Stomach smooth muscle (tissue), 2 donors: ENCODE data around the gene KIF4A.
"Not testable (repeated sequence)": the region's sequence is repeated elsewhere in the genome, so short reads cannot be mapped to it uniquely, and the experiment has no call there.

Experiments used
- H3K27ac ChIP-seq: one replicate; pipeline ENCODE4 v1.7.0; 2013; ENCODE audit warnings: mild to moderate bottlenecking, low read length, inconsistent platforms
- H3K27me3 ChIP-seq, 2 donors: one replicate each; pipeline ENCODE4 v1.7.0; 2013; ENCODE audit warnings: low read length in 2 of 2; ENCODE audit not compliant: insufficient read depth in 2 of 2, control insufficient read depth in 1 of 2
- H3K36me3 ChIP-seq, 2 donors: one replicate each; pipeline ENCODE4 v1.7.0; 2013; ENCODE audit warnings: low read length in 2 of 2; ENCODE audit not compliant: control insufficient read depth in 2 of 2, insufficient read depth in 2 of 2
- H3K4me1 ChIP-seq: one replicate; pipeline ENCODE4 v1.7.0; 2013; ENCODE audit warnings: low read length; ENCODE audit not compliant: control insufficient read depth, insufficient read depth
- H3K4me3 ChIP-seq, 2 donors: one replicate each; pipeline ENCODE4 v1.7.0; 2013; ENCODE audit warnings: low read length in 2 of 2
- H3K9ac ChIP-seq, 2 donors: one replicate each; pipeline ENCODE4 v1.7.0; 2013; ENCODE audit warnings: low read length in 2 of 2, mild to moderate bottlenecking in 1 of 2
- H3K9me3 ChIP-seq, 2 donors: one replicate each; pipeline ENCODE4 v1.7.0; 2013; ENCODE audit warnings: low read length in 2 of 2; ENCODE audit not compliant: control insufficient read depth in 2 of 2
- donor health status: healthy.
- donor health status: Pancreatic carcinoma.

KIF4A gene

GRCh38 chrX:70289793-70290770, at the start of gene KIF4A, which contains the start of gene PDZD11:
Gene KIF4A (plus strand): TSS chrX:70290104. CDS start chrX:70290459, 355 bp downstream.
Gene PDZD11 (minus strand): TSS chrX:70289927. CDS start chrX:70289341, 586 bp downstream.
- H3K9ac ChIP-seq: peak within 1 kb of the TSS; percentile 63 to 69
- H3K27ac ChIP-seq: peak within 1 kb of the TSS; percentile 62

GRCh38 chrX:70240751-70241150, 49.2 kb upstream of the KIF4A start:
- Histone ChIP-seq H3K36me3 (no peaks in the 10 kb centered on the region), H3K27ac (no peak overlapping the region), H3K27me3 (peaks cover 0 to 6% of the 10 kb centered on the region in 2 donors), H3K9me3 (no peaks in the 10 kb centered on the region), H3K4me1 (no peaks in the 10 kb centered on the region), H3K9ac (no peak overlapping the region), H3K4me3 (no peak overlapping the region)

More at GRCh38 chrX:70289793-70290770, at the start of gene KIF4A, which contains the start of gene PDZD11:
- Histone ChIP-seq H3K4me1 (peaks cover 14% of the 10 kb centered on the region), H3K27me3 (no peaks in the 10 kb centered on the region), H3K4me3 (peak within 1 kb of the TSS; percentile 76 to 82), H3K9me3 (no peaks in the 10 kb centered on the region), H3K36me3 (peaks cover 3 to 7% of the 10 kb centered on the region in 2 donors)

- Histone ChIP-seq H3K36me3 (no peaks in the 10 kb centered on the region), H3K9me3 (no peaks in the 10 kb centered on the region), H3K27ac (no peak overlapping the region), H3K4me3 (no peak overlapping the region), H3K27me3 (peaks cover 0 to 6% of the 10 kb centered on the region in 2 donors), H3K9ac (no peak overlapping the region), H3K4me1 (no peaks in the 10 kb centered on the region)
These were observed 48.4 kb upstream of the KIF4A start for GRCh38 chrX:70241501-70241900.

- H3K4me3 ChIP-seq, H3K27ac ChIP-seq, H3K27me3 ChIP-seq, H3K9ac ChIP-seq, H3K9me3 ChIP-seq, H3K36me3 ChIP-seq, H3K4me1 ChIP-seq: not testable (repeated sequence)
These were observed 46.3 kb upstream of the KIF4A start for GRCh38 chrX:70243601-70244000.

- Histone ChIP-seq H3K27ac (no peak overlapping the region), H3K4me1 (no peaks in the 10 kb centered on the region), H3K36me3 (no peaks in the 10 kb centered on the region), H3K9ac (no peak overlapping the region), H3K27me3 (peaks cover 0 to 2% of the 10 kb centered on the region in 2 donors), H3K9me3 (no peaks in the 10 kb centered on the region), H3K4me3 (no peak overlapping the region)
These were observed 45.0 kb upstream of the KIF4A start for GRCh38 chrX:70244881-70245280.

- no peak overlapping the region for H3K4me3 ChIP-seq
- no peaks in the 10 kb centered on the region for H3K36me3 ChIP-seq
- no peaks in the 10 kb centered on the region for H3K27me3 ChIP-seq
These were observed 42.7 kb upstream of the KIF4A start for GRCh38 chrX:70247252-70247651.

GRCh38 chrX:70252491-70252890, 37.4 kb upstream of the KIF4A start:
- no peak overlapping the region for H3K27ac ChIP-seq

More at GRCh38 chrX:70247252-70247651, 42.7 kb upstream of the KIF4A start:
- Histone ChIP-seq H3K9me3 (no peaks in the 10 kb centered on the region), H3K27ac (no peak overlapping the region), H3K9ac (no peak overlapping the region), H3K4me1 (no peaks in the 10 kb centered on the region)

GRCh38 chrX:70253377-70254062, 36.4 kb upstream of the KIF4A start:
- H3K27me3 ChIP-seq: peaks cover 0 to 2% of the 10 kb centered on the region in 2 donors
- no peak overlapping the region for H3K9ac ChIP-seq
- H3K4me1 ChIP-seq: no peaks in the 10 kb centered on the region
- no peak overlapping the region for H3K27ac ChIP-seq
- no peaks in the 10 kb centered on the region for H3K9me3 ChIP-seq
- no peaks in the 10 kb centered on the region for H3K36me3 ChIP-seq
- H3K4me3 ChIP-seq: no peak overlapping the region

More at GRCh38 chrX:70252491-70252890, 37.4 kb upstream of the KIF4A start:
- Histone ChIP-seq H3K36me3 (no peaks in the 10 kb centered on the region), H3K9me3 (no peaks in the 10 kb centered on the region), H3K9ac (no peak overlapping the region), H3K4me3 (no peak overlapping the region), H3K27me3 (peaks cover 0 to 2% of the 10 kb centered on the region in 2 donors), H3K4me1 (no peaks in the 10 kb centered on the region)

- Histone ChIP-seq H3K27ac (no peak overlapping the region), H3K4me1 (no peaks in the 10 kb centered on the region)
These were observed 35.9 kb upstream of the KIF4A start for GRCh38 chrX:70254063-70254400.

GRCh38 chrX:70254909-70255308, 35.0 kb upstream of the KIF4A start:
- H3K27ac ChIP-seq: no peak overlapping the region
- no peak overlapping the region for H3K9ac ChIP-seq
- H3K4me1 ChIP-seq: no peaks in the 10 kb centered on the region
- H3K27me3 ChIP-seq: peaks cover 0 to 6% of the 10 kb centered on the region in 2 donors
- no peak overlapping the region for H3K4me3 ChIP-seq
- no peaks in the 10 kb centered on the region for H3K9me3 ChIP-seq
- no peaks in the 10 kb centered on the region for H3K36me3 ChIP-seq

More at GRCh38 chrX:70254063-70254400, 35.9 kb upstream of the KIF4A start:
- Histone ChIP-seq H3K4me3 (no peak overlapping the region), H3K36me3 (no peaks in the 10 kb centered on the region), H3K9ac (no peak overlapping the region), H3K9me3 (no peaks in the 10 kb centered on the region), H3K27me3 (peaks cover 0 to 2% of the 10 kb centered on the region in 2 donors)
